ENCODE data around the gene SORCS2.

- TF ChIP-seq CTCF (IDR thresholded peaks at IDR 0.05) = no peak
- no peak for TF ChIP-seq POLR2A (IDR thresholded peaks at IDR 0.05)
Measured at GRCh38 chr4:7742807-7743280, 550.5 kb downstream of the SORCS2 start.
